PFSK-1 (cell line): Measurements from ENCODE around the gene GAS1.

Source experiments
- POLR2AphosphoS5 ChIP-seq: IDR thresholded peaks from 2 replicates; pipeline ENCODE4 v1.6.1; 2012; ENCODE audit warnings: low read depth, mild to moderate bottlenecking, control low read depth, low read length, moderate library complexity
- SIN3A ChIP-seq: IDR thresholded peaks from 2 replicates; pipeline ENCODE4 v1.6.1; 2012; ENCODE audit warnings: mild to moderate bottlenecking, low read length, moderate library complexity, borderline replicate concordance; ENCODE audit not compliant: insufficient read depth
- TAF1 ChIP-seq: IDR thresholded peaks from 2 replicates; pipeline ENCODE4 v1.6.1; 2012; ENCODE audit warnings: low read length, control low read depth, borderline replicate concordance; ENCODE audit not compliant: insufficient read depth

DNA sequence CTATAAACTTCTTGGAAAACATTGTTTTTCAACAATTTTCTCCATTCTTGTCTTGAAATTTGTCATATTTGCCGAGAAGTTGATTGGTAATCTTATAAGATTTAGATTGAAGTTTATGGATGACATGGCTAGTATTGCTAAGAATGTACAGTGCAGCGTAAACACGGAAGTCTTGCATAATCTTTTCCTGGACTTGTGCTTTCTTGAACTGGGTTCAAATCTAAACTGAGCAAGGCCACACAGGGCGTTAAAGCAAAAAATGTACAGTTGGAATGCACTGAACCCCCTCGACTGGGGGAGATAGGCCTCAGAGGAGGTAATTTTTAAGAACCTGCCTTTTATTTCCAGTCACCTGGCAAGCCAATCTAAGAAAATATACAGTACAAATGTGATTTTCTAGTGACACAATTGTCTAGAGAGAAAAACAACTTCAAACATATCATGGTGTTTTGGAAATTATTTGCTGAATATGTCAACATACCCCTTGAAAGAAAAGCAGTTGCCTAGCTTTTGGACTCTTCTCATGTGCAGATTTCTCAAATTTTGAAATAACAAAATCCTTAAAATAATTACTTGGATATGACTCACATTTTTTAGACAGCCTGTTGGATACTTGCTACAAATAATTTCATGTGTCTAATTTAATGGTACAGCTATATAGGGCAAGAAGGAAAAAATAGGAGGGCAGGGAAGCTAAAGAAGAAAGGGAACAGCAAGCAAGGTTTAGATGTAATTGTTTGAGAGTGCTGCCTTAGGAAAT, 18.5 kb upstream of the GAS1 start:
- TF ChIP-seq POLR2AphosphoS5 (no peak), TAF1 (no peak), SIN3A (no peak)
